Endodermal cell (in vitro differentiated cells): ENCODE measurements around the gene NDUFA7. TPM values are rescaled to one million over a fixed set of nuclear protein-coding genes. Genes with fewer than 3 reads are reported as not detected.

Experiments used
- DNase-seq: peaks from one replicate; pipeline ENCODE4 v3.0.0-alpha.2; 2017
- H3K27ac ChIP-seq: 2 replicates; pipeline ENCODE4 v1.5.1; 2013; ENCODE audit warnings: mild to moderate bottlenecking, low read depth, low read length, moderate library complexity
- H3K27me3 ChIP-seq: 2 replicates; pipeline ENCODE4 v1.6.1; 2013; ENCODE audit warnings: mild to moderate bottlenecking, low read length, moderate library complexity; ENCODE audit not compliant: insufficient read depth, control insufficient read depth, poor library complexity, severe bottlenecking
- H3K36me3 ChIP-seq: 2 replicates; pipeline ENCODE4 v1.7.0; 2013; ENCODE audit warnings: mild to moderate bottlenecking, low read length, moderate library complexity; ENCODE audit not compliant: control insufficient read depth, insufficient read depth
- H3K4me1 ChIP-seq: one replicate; pipeline ENCODE4 v1.7.0; 2013; ENCODE audit warnings: low read length; ENCODE audit not compliant: control insufficient read depth, insufficient read depth
- H3K4me3 ChIP-seq: 2 replicates; pipeline ENCODE4 v1.5.1; 2013; ENCODE audit warnings: mild to moderate bottlenecking, low read length, moderate library complexity
- H3K9ac ChIP-seq: 2 replicates; pipeline ENCODE4 v1.6.1; 2013; ENCODE audit warnings: mild to moderate bottlenecking, low read length, moderate library complexity; ENCODE audit not compliant: poor library complexity, severe bottlenecking; ENCODE audit errors: extremely low read depth
- H3K9me3 ChIP-seq: 2 replicates; pipeline ENCODE4 v1.6.1; 2013; ENCODE audit warnings: mild to moderate bottlenecking, low read length, moderate library complexity; ENCODE audit not compliant: control insufficient read depth
- H3K27ac Mint-ChIP-seq: 2 replicates; pipeline ENCODE4 v1.8.0; 2020; ENCODE audit warnings: mixed read lengths
- H3K27me3 Mint-ChIP-seq: 2 replicates; pipeline ENCODE4 v1.8.0; 2021; ENCODE audit warnings: mild to moderate bottlenecking, mixed read lengths; ENCODE audit not compliant: insufficient read depth
- H3K36me3 Mint-ChIP-seq: 2 replicates; pipeline ENCODE4 v1.8.0; 2020; ENCODE audit warnings: low read depth, mixed read lengths
- H3K4me1 Mint-ChIP-seq: 2 replicates; pipeline ENCODE4 v1.8.0; 2020; ENCODE audit warnings: mixed read lengths
- H3K4me3 Mint-ChIP-seq: 2 replicates; pipeline ENCODE4 v1.8.0; 2020; ENCODE audit warnings: mild to moderate bottlenecking, moderate library complexity, mixed read lengths
- H3K9me3 Mint-ChIP-seq: 2 replicates; pipeline ENCODE4 v1.8.0; 2020; ENCODE audit warnings: mild to moderate bottlenecking, mixed read lengths
- WGBS, 2 experiments: methylation state at CpG; one replicate each; pipeline versions ENCODE4 v1.1.5 to v1.1.7; 2013; ENCODE audit warnings: missing lambda C conversion rate in 2 of 2, mixed read lengths in 1 of 2; ENCODE audit not compliant: insufficient coverage in 1 of 2, insufficient read length in 1 of 2; 5-methylcytosine and 5-hydroxymethylcytosine counted together
- total RNA-seq, 2 donors: library from RNA; stranded (reverse); fragmentation: NEBNext Ultra II Directional in 1 of 2; extraction: Animal tissue kit (Norgen Biotek cat#: 25700) in 1 of 2; gene quantifications; 2 replicates in 1 of 2; 3 replicates in 1 of 2; pipeline ENCODE4 v1.2.1, GENCODE V29; 2021
- TF ChIP-seq, protein P1 (sequence below): fragments of 200-600 bp; sonication (generic); conservative IDR thresholded peaks from 2 replicates; pipeline ENCODE4 v1.5.0; 2021; ENCODE audit warnings: antibody characterized with exemption, mild to moderate bottlenecking

Gene NDUFA7
- total RNA-seq, 2 donors from 2014 or later = 75.7 to 86.2 TPM

DNA sequence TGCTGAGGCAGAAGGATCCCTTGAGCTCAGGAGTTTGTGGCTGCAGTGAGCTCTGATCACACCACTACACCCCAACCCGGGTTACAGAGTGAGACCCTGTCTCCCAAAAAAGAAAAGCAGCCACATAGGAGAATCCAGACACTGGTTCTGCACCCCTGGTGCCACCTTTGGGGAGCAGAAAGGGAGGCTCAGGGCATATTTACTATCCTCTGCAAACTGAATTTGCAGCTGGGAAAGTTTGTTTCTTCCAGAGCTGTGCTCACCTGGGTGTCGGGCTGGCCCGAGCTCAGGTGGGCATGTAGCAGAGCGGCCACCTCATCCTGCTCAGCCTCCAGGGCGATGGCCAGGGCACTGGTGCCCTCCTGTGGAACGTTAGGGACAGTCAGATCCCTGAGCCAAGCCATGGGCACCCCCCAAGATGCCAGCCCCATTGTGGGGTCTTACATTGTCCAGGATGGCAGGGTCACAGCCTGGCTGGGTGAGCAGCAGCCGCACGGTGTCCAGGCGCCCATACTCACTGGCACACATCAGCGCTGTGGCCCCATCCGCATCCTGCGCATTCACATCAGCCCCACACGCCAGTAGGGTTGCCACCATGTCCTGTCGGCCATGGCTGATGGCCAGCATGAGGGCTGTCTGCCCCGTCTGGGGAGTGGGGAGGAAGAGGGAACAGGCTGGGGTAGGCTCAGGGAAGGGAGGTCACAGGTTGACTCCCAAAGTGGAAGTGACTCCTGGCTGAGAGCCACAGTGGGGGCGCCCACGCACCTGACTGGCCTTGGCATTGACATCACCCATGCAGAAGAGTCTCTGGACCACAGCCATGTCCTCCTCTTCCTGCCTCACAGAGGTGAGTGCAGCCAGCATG, 3.2 kb upstream of the NDUFA7 start:
- 90 to 95% methylated on average over 9 to 17 of the region's 17 CpGs for WGBS, 2 experiments
- H3K4me3 Mint-ChIP-seq = no peak overlapping the region

DNA sequence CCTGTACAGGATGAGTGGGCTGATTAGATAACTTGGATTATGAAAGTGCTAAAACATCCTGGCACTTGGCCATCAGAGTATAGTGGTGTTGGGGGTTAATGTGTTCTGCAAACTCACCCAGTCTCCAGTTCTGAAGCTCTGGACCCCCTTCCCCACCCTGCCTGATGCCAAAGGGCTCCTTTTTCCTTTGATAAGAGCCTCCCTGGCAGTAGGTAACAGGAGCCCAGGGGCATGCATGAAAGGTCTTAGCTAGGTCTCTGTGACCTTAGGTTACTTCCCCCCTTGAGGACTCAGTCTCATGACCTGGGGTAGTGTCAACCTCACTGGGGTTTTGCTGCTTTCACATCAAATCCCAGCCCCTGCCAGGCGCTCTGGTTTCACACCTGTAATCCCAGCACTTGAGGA, 2.6 kb upstream of the NDUFA7 start:
- no peaks in the 10 kb centered on the region for H3K9me3 ChIP-seq
- WGBS, 2 experiments = 90 to 100% methylated on average over 1 of the region's 1 CpG
- no peak for DNase-seq
- H3K4me1 ChIP-seq = peaks cover 6% of the 10 kb centered on the region
- Mint-ChIP-seq H3K4me1 (peaks cover 21% of the 10 kb centered on the region), H3K36me3 (peaks cover 19% of the 10 kb centered on the region), H3K4me3 (no peak overlapping the region), H3K27me3 (peaks cover 14% of the 10 kb centered on the region), H3K9me3 (peaks cover 9% of the 10 kb centered on the region), H3K27ac (no peak overlapping the region)
- peaks cover 24% of the 10 kb centered on the region for H3K36me3 ChIP-seq
- TF ChIP-seq, protein P1, sequence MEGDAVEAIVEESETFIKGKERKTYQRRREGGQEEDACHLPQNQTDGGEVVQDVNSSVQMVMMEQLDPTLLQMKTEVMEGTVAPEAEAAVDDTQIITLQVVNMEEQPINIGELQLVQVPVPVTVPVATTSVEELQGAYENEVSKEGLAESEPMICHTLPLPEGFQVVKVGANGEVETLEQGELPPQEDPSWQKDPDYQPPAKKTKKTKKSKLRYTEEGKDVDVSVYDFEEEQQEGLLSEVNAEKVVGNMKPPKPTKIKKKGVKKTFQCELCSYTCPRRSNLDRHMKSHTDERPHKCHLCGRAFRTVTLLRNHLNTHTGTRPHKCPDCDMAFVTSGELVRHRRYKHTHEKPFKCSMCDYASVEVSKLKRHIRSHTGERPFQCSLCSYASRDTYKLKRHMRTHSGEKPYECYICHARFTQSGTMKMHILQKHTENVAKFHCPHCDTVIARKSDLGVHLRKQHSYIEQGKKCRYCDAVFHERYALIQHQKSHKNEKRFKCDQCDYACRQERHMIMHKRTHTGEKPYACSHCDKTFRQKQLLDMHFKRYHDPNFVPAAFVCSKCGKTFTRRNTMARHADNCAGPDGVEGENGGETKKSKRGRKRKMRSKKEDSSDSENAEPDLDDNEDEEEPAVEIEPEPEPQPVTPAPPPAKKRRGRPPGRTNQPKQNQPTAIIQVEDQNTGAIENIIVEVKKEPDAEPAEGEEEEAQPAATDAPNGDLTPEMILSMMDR = no peak
- no peak overlapping the region for H3K4me3 ChIP-seq
- H3K27ac ChIP-seq = no peak overlapping the region
- no peak overlapping the region for H3K9ac ChIP-seq
- no peaks in the 10 kb centered on the region for H3K27me3 ChIP-seq

More for the DNA sequence above, 3.2 kb upstream of the NDUFA7 start:
- no peaks in the 10 kb centered on the region for H3K27me3 ChIP-seq
- H3K36me3 ChIP-seq = peaks cover 24% of the 10 kb centered on the region
- H3K27ac ChIP-seq = no peak overlapping the region
- H3K4me3 ChIP-seq = no peak overlapping the region
- peak; percentile 79 for DNase-seq
- H3K27ac Mint-ChIP-seq = no peak overlapping the region
- peaks cover 14% of the 10 kb centered on the region for H3K27me3 Mint-ChIP-seq
- TF ChIP-seq, protein P1 = peak; percentile 49
- H3K36me3 Mint-ChIP-seq = peaks cover 18% of the 10 kb centered on the region
- no peaks in the 10 kb centered on the region for H3K9me3 ChIP-seq
- peaks cover 9% of the 10 kb centered on the region for H3K9me3 Mint-ChIP-seq
- no peak overlapping the region for H3K9ac ChIP-seq
- H3K4me1 ChIP-seq = peaks cover 6% of the 10 kb centered on the region
- peaks cover 21% of the 10 kb centered on the region for H3K4me1 Mint-ChIP-seq

DNA sequence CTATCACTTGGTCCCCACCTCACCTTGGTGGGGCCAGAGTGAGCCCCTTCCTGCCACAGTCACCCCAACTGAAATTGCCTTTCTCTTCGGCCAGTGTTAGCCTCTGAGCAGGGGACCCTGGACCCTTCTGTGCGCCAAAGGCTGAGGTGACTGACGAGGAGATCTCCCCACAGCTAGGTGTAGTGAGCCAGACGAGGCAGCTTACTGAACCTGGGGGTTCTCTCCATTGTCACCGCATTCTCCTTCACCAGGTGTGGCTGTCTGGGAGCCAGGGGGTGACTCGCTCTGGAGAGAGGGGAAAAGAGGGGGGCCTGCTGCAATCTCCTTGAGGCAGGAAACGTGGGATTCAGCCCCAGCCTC, 1.4 kb upstream of the NDUFA7 start:
- Mint-ChIP-seq H3K27ac (peak overlapping the region; percentile 100), H3K36me3 (peaks cover 20% of the 10 kb centered on the region), H3K4me3 (peak overlapping the region; percentile 92), H3K9me3 (peaks cover 9% of the 10 kb centered on the region), H3K4me1 (peaks cover 21% of the 10 kb centered on the region), H3K27me3 (peaks cover 5% of the 10 kb centered on the region)
- 80 to 90% methylated on average over 4 to 7 of the region's 7 CpGs for WGBS, 2 experiments
- no peaks in the 10 kb centered on the region for H3K27me3 ChIP-seq
- peaks cover 27% of the 10 kb centered on the region for H3K36me3 ChIP-seq
- H3K4me3 ChIP-seq = peak overlapping the region; percentile 91
- peak overlapping the region; percentile 99 for H3K9ac ChIP-seq
- TF ChIP-seq, protein P1 = no peak
- H3K9me3 ChIP-seq = no peaks in the 10 kb centered on the region
- H3K27ac ChIP-seq = no peak overlapping the region
- DNase-seq = no peak
- H3K4me1 ChIP-seq = peaks cover 6% of the 10 kb centered on the region
